IMR-90 (cell line): ENCODE results near the gene CBX6. TPM values are rescaled to one million over a fixed set of nuclear protein-coding genes. Genes with fewer than 3 reads are reported as not detected.

Experiments used
- ATAC-seq: fragments of 200-7000 bp; cut with Tn5 transposase; 2 replicates; pipeline ENCODE4 v1.9.1; 2020; ENCODE audit warnings: low read depth, mild to moderate bottlenecking, moderate library complexity
- BruUV-seq: library from RNA; stranded (reverse); fragments of 400-500 nt; replicated peaks from 2 replicates; lab custom pipeline; 2021; lab: Mats Ljungman, UMichigan
- CTCF ChIA-PET: fragments of 300-600 bp; formaldehyde crosslinking; extraction: SDS; loops from one replicate; lab custom pipeline; 2021; ENCODE audit warnings: antibody characterized with exemption; lab: Yijun Ruan, JAX
- POLR2A ChIA-PET: fragments of 300-600 bp; sonication (Branson Sonifier 250); formaldehyde crosslinking; loops from one replicate; lab custom pipeline; 2022; ENCODE audit warnings: antibody characterized with exemption; ENCODE audit not compliant: unreplicated experiment; lab: Charles Lee
- DNase-seq: peaks from one replicate; pipeline ENCODE4 v3.0.0; 2013
- H2AFZ ChIP-seq: replicated peaks from 2 replicates; pipeline ENCODE3; 2013; ENCODE audit warnings: low read length, mild to moderate bottlenecking; ENCODE audit not compliant: poor library complexity
- H2AK5ac ChIP-seq: 2 replicates; pipeline ENCODE4 v1.6.1; 2013; ENCODE audit warnings: low read depth, low read length, inconsistent platforms
- H2AK9ac ChIP-seq: replicated peaks from 2 replicates; pipeline ENCODE3; 2013; ENCODE audit warnings: mild to moderate bottlenecking, low read depth, low read length, moderate library complexity; ENCODE audit not compliant: poor library complexity
- H2BK120ac ChIP-seq: 2 replicates; pipeline ENCODE4 v1.6.1; 2013; ENCODE audit warnings: low read depth, low read length, inconsistent platforms
- H2BK15ac ChIP-seq: 3 replicates; pipeline ENCODE4 v1.6.1; 2013; ENCODE audit warnings: low read depth, low read length, inconsistent platforms
- H2BK20ac ChIP-seq: 2 replicates; pipeline ENCODE4 v1.6.1; 2013; ENCODE audit warnings: low read depth, mild to moderate bottlenecking, inconsistent platforms, low read length, moderate library complexity
- H2BK5ac ChIP-seq: 2 replicates; pipeline ENCODE4 v1.6.1; 2013; ENCODE audit warnings: mild to moderate bottlenecking, low read depth, low read length, inconsistent platforms; ENCODE audit not compliant: poor library complexity, severe bottlenecking
- H3K14ac ChIP-seq: replicated peaks from 2 replicates; pipeline ENCODE4 v1.6.1; 2013; ENCODE audit warnings: low read depth, low read length, inconsistent platforms
- H3K18ac ChIP-seq: 2 replicates; pipeline ENCODE4 v1.6.1; 2013; ENCODE audit warnings: low read depth, low read length, control low read depth
- H3K23ac ChIP-seq: 2 replicates; pipeline ENCODE4 v1.6.1; 2013; ENCODE audit warnings: low read depth, low read length, inconsistent platforms
- H3K27ac ChIP-seq: 2 replicates; pipeline ENCODE4 v1.5.1; 2013; ENCODE audit warnings: mild to moderate bottlenecking, control low read depth, low read length; ENCODE audit not compliant: insufficient read depth
- H3K27me3 ChIP-seq: 2 replicates; pipeline ENCODE4 v1.6.1; 2013; ENCODE audit warnings: low read length; ENCODE audit not compliant: control insufficient read depth, insufficient read depth
- H3K36me3 ChIP-seq: 2 replicates; pipeline ENCODE4 v1.6.1; 2013; ENCODE audit warnings: low read length, mixed read lengths; ENCODE audit not compliant: control insufficient read depth, insufficient read depth
- H3K4ac ChIP-seq: 2 replicates; pipeline ENCODE4 v1.6.1; 2013; ENCODE audit warnings: low read depth, low read length, inconsistent platforms
- H3K4me1 ChIP-seq: 2 replicates; pipeline ENCODE4 v1.6.1; 2013; ENCODE audit warnings: low read length, mixed read lengths; ENCODE audit not compliant: control insufficient read depth, insufficient read depth
- H3K4me2 ChIP-seq: 2 replicates; pipeline ENCODE4 v1.6.1; 2013; ENCODE audit warnings: low read depth, mild to moderate bottlenecking, control low read depth, low read length, moderate library complexity
- H3K4me3 ChIP-seq: 2 replicates; pipeline ENCODE4 v1.5.1; 2013; ENCODE audit warnings: low read depth, mild to moderate bottlenecking, control low read depth, low read length, moderate library complexity; ENCODE audit not compliant: insufficient read depth
- H3K56ac ChIP-seq: 2 replicates; pipeline ENCODE4 v1.6.1; 2013; ENCODE audit warnings: low read length, inconsistent platforms; ENCODE audit not compliant: insufficient read depth; ENCODE audit errors: extremely low read depth
- H3K79me1 ChIP-seq, 2 experiments: 2 replicates each; pipeline ENCODE4 v1.6.1; 2013; ENCODE audit warnings: low read length in 2 of 2, inconsistent platforms in 1 of 2, low read depth in 1 of 2
- H3K9ac ChIP-seq: 2 replicates; pipeline ENCODE4 v1.6.1; 2013; ENCODE audit warnings: low read depth, low read length, control low read depth
- H3K9me1 ChIP-seq: 2 replicates; pipeline ENCODE4 v1.6.1; 2013; ENCODE audit warnings: low read length, inconsistent platforms; ENCODE audit not compliant: insufficient read depth
- H3K9me3 ChIP-seq: 2 replicates; pipeline ENCODE4 v1.6.1; 2013; ENCODE audit warnings: low read length; ENCODE audit not compliant: control insufficient read depth, insufficient read depth
- H4K20me1 ChIP-seq: 2 replicates; pipeline ENCODE4 v1.6.1; 2013; ENCODE audit warnings: low read length, inconsistent platforms; ENCODE audit not compliant: insufficient read depth
- H4K5ac ChIP-seq: 2 replicates; pipeline ENCODE4 v1.6.1; 2013; ENCODE audit warnings: mild to moderate bottlenecking, low read depth, low read length, control low read depth
- H4K8ac ChIP-seq, 2 experiments: 2 replicates each; pipeline ENCODE4 v1.6.1; 2013; ENCODE audit warnings: low read depth in 2 of 2, low read length in 2 of 2, control low read depth in 1 of 2, inconsistent platforms in 1 of 2
- H4K91ac ChIP-seq: 2 replicates; pipeline ENCODE4 v1.6.1; 2013; ENCODE audit warnings: low read depth, low read length, inconsistent platforms; ENCODE audit not compliant: insufficient read depth
- FOS ChIP-seq: fragments of 150-350 bp; IDR thresholded peaks from 2 replicates; pipeline ENCODE4 v1.6.1; 2016; ENCODE audit warnings: low read depth, low read length
- MAZ ChIP-seq: IDR thresholded peaks from 2 replicates; pipeline ENCODE4 v1.6.1; 2012; ENCODE audit warnings: low read depth, mild to moderate bottlenecking, low read length, improper control_type of control experiment, moderate library complexity, borderline replicate concordance
- MXI1 ChIP-seq: IDR thresholded peaks from 2 replicates; pipeline ENCODE4 v1.6.1; 2012; ENCODE audit warnings: low read depth, mild to moderate bottlenecking, low read length, moderate library complexity, borderline replicate concordance
- RAD21 ChIP-seq: IDR thresholded peaks from 2 replicates; pipeline ENCODE4 v1.6.1; 2012; ENCODE audit warnings: low read length, improper control_type of control experiment
- RCOR1 ChIP-seq: IDR thresholded peaks from 2 replicates; pipeline ENCODE4 v1.6.1; 2012; ENCODE audit warnings: mild to moderate bottlenecking, low read length, improper control_type of control experiment; ENCODE audit not compliant: insufficient replicate concordance
- RFX5 ChIP-seq: IDR thresholded peaks from 2 replicates; pipeline ENCODE4 v1.8.0; 2012; ENCODE audit warnings: low read depth, mild to moderate bottlenecking, low read length, moderate library complexity
- SMC3 ChIP-seq: fragments of 150-350 bp; IDR thresholded peaks from 2 replicates; pipeline ENCODE4 v1.6.1; 2016; ENCODE audit warnings: low read depth, mild to moderate bottlenecking, antibody characterized with exemption, low read length, moderate library complexity
- WGBS, 2 experiments: methylation state at CpG; one replicate each; pipeline versions ENCODE4 v1.1.5 to v1.1.7; 2013; ENCODE audit warnings: missing lambda C conversion rate in 2 of 2; ENCODE audit not compliant: insufficient read length in 1 of 2; ENCODE audit errors: extremely low coverage in 2 of 2; 5-methylcytosine and 5-hydroxymethylcytosine counted together
- dilution Hi-C: fragments of 300-500 bp; cut with HindIII; formaldehyde crosslinking; loops from one replicate; pipeline ENCODE4 v1.14.3; 2018; ENCODE audit warnings: low sequenced_read_pairs; ENCODE audit not compliant: unreplicated experiment
- in situ Hi-C: fragments of 300-500 bp; cut with MboI; formaldehyde crosslinking; loops from 3 replicates; pipeline ENCODE4 v1.14.3; 2019; ENCODE audit warnings: low sequenced_read_pairs, inconsistent platforms, mixed read lengths
- intact Hi-C: fragments of 100-400 bp; cut with micrococcal nuclease; formaldehyde crosslinking; loops from 2 replicates; pipeline ENCODE4 v1.10.0; 2022
- polyA plus RNA-seq, 3 experiments: library from polyadenylated mRNA; depleted of rRNA; stranded (reverse); fragments of >200 nt; gene quantifications; 2 replicates each; pipeline ENCODE4 v1.2.3, GENCODE V29; 2012; ENCODE audit warnings: low replicate concordance in 1 of 3
- total RNA-seq: library from RNA; depleted of rRNA; stranded (reverse); fragments of >200 nt; gene quantifications from 2 replicates; pipeline ENCODE4 v1.2.3, GENCODE V29; 2012
- TF ChIP-seq, protein P1 (sequence below): conservative IDR thresholded peaks from 2 replicates; pipeline ENCODE4 v1.5.1; 2012; ENCODE audit warnings: mild to moderate bottlenecking, low read depth, low read length, improper control_type of control experiment
- TF ChIP-seq, protein P2 (sequence below): fragments of 150-350 bp; IDR thresholded peaks from 2 replicates; pipeline ENCODE4 v1.6.1; 2017; ENCODE audit warnings: mild to moderate bottlenecking, antibody characterized with exemption, low read length, low read depth

The CBX6 gene
- total and polyA plus RNA-seq, 2 of the 4 experiments (the other 2 are of a cell fraction), result 15.2 to 19.0 TPM

DNA sequence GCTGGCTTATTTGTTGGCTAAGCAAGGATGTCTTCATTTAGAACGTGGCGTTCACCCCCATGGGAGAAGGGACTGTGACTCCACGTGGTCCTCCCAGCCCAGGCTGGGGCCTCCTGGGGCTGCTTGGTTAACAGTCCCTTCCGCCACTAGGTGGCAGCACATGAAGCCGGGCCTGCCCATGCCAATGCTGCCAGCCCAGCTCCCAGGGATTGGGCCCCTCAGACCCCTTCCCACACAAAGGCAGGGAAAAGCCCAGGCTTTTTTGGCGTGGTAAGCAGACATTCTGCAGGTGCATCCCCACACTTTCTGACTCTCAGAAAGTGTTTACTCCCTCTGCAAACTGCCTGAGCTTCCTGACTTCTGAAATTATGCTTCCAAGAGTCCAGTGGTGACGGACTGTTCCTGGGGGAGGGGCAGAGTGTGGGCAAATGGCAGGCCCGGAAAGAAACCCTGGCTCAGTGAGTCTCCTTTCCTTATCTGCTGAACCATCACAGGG lies 3.1 kb downstream of the CBX6 start:
- no peak overlapping the region for H4K91ac ChIP-seq
- no peak overlapping the region for H2BK15ac ChIP-seq
- ATAC-seq, result peak; percentile 21
- H3K9me3 ChIP-seq, result no peaks in the 10 kb centered on the region
- no peak overlapping the region for H3K23ac ChIP-seq
- in situ Hi-C loops, result loop anchor here (10.0 to 25.0 kb wide), 2 partner anchors 243 to 436 kb away; no protein-coding TSS in a partner anchor
- H3K27me3 ChIP-seq, result no peaks in the 10 kb centered on the region
- no peak overlapping the region for H3K56ac ChIP-seq
- peak; percentile 51 for DNase-seq
- no peak overlapping the region for H2BK20ac ChIP-seq
- no peak overlapping the region for H3K4me3 ChIP-seq
- H3K9me1 ChIP-seq, result peaks cover 2% of the 10 kb centered on the region; the same call in 1 of the 2 replicates
- H3K9ac ChIP-seq, result no peak overlapping the region
- H3K4ac ChIP-seq, result no peak overlapping the region
- WGBS, 2 experiments, result 38% methylated on average over 3 of the region's 8 CpGs; no CpG with 5 or more reads in 1 of the 2 experiments
- no TSS peak for BruUV-seq
- no peak overlapping the region for H2BK5ac ChIP-seq
- H2AFZ ChIP-seq, result peak overlapping the region; percentile 34
- peaks cover 52% of the 10 kb centered on the region for H4K20me1 ChIP-seq
- POLR2A ChIA-PET, result no interaction called here
- TF ChIP-seq MXI1 (peak; percentile 78), SMC3 (peak; percentile 71), RAD21 (peak; percentile 69), MAZ (peak; percentile 38; the same call in 1 of the 2 replicates), RCOR1 (no peak), RFX5 (no peak), FOS (0 out of 2 replicates have a peak, but pooled peaks have one; percentile 1)
- TF ChIP-seq, protein P1, sequence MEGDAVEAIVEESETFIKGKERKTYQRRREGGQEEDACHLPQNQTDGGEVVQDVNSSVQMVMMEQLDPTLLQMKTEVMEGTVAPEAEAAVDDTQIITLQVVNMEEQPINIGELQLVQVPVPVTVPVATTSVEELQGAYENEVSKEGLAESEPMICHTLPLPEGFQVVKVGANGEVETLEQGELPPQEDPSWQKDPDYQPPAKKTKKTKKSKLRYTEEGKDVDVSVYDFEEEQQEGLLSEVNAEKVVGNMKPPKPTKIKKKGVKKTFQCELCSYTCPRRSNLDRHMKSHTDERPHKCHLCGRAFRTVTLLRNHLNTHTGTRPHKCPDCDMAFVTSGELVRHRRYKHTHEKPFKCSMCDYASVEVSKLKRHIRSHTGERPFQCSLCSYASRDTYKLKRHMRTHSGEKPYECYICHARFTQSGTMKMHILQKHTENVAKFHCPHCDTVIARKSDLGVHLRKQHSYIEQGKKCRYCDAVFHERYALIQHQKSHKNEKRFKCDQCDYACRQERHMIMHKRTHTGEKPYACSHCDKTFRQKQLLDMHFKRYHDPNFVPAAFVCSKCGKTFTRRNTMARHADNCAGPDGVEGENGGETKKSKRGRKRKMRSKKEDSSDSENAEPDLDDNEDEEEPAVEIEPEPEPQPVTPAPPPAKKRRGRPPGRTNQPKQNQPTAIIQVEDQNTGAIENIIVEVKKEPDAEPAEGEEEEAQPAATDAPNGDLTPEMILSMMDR, result peak; percentile 82
- TF ChIP-seq, protein P2, sequence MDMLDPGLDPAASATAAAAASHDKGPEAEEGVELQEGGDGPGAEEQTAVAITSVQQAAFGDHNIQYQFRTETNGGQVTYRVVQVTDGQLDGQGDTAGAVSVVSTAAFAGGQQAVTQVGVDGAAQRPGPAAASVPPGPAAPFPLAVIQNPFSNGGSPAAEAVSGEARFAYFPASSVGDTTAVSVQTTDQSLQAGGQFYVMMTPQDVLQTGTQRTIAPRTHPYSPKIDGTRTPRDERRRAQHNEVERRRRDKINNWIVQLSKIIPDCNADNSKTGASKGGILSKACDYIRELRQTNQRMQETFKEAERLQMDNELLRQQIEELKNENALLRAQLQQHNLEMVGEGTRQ, result peak; percentile 58
- H2BK120ac ChIP-seq, result no peak overlapping the region
- no peak overlapping the region for H3K14ac ChIP-seq
- peaks cover 26% of the 10 kb centered on the region for H3K36me3 ChIP-seq
- no peaks in the 10 kb centered on the region for H3K4me1 ChIP-seq
- peaks cover 20 to 60% of the 10 kb centered on the region in 2 experiments for H3K79me1 ChIP-seq
- no peak overlapping the region; a peak in 1 of 4 replicates for H4K8ac ChIP-seq
- no peak overlapping the region for H4K5ac ChIP-seq
- H2AK5ac ChIP-seq, result peak overlapping the region; percentile 74
- H2AK9ac ChIP-seq, result peak overlapping the region; percentile 91
- H3K27ac ChIP-seq, result no peak overlapping the region
- intact Hi-C loops, result loop anchor here (1.0 kb wide), 1 partner anchor 100 kb away; no protein-coding TSS in a partner anchor
- CTCF ChIA-PET, result interaction anchor here (1.3 to 4.0 kb wide), 5 partner anchors 18 to 134 kb away, joined by 3 to 28 read pairs (median 4); no protein-coding TSS in a partner anchor
- no peak overlapping the region for H3K18ac ChIP-seq
- dilution Hi-C loops, result no loop called here
- H3K4me2 ChIP-seq, result no peak overlapping the region
